Hepatocyte (in vitro differentiated cells): Measurements from ENCODE around the gene PTPRO. TPM values are rescaled to one million over a fixed set of nuclear protein-coding genes. Genes with fewer than 3 reads are reported as not detected.

Experiments
- DNase-seq: peaks from one replicate; pipeline ENCODE4 v3.0.0-alpha.2; 2016; ENCODE audit warnings: low spot score
- H2AFZ ChIP-seq: fragments of 200-600 bp; sonication (generic); 2 replicates; pipeline ENCODE4 v1.6.0; 2016; ENCODE audit warnings: antibody characterized with exemption, mild to moderate bottlenecking
- H3K27ac ChIP-seq: fragments of 200-600 bp; sonication (generic); 2 replicates; pipeline ENCODE4 v1.5.1; 2016; ENCODE audit warnings: mild to moderate bottlenecking
- H3K27me3 ChIP-seq: fragments of 200-600 bp; sonication (generic); 2 replicates; pipeline ENCODE4 v1.6.1; 2016
- H3K36me3 ChIP-seq: fragments of 200-600 bp; sonication (generic); replicated peaks from 2 replicates; pipeline ENCODE4 v1.5.1; 2016; ENCODE audit warnings: low read depth; ENCODE audit not compliant: insufficient read depth
- H3K4me1 ChIP-seq: fragments of 200-600 bp; sonication (generic); 2 replicates; pipeline ENCODE4 v1.5.1; 2016; ENCODE audit warnings: mild to moderate bottlenecking, moderate library complexity; ENCODE audit not compliant: insufficient read depth
- H3K4me2 ChIP-seq: fragments of 200-600 bp; sonication (generic); 2 replicates; pipeline ENCODE4 v1.6.0; 2016
- H3K4me3 ChIP-seq: fragments of 200-600 bp; sonication (generic); 2 replicates; pipeline ENCODE4 v1.5.1; 2016; ENCODE audit warnings: mild to moderate bottlenecking
- H3K79me2 ChIP-seq: fragments of 200-600 bp; sonication (generic); 2 replicates; pipeline ENCODE4 v1.6.0; 2017; ENCODE audit warnings: mild to moderate bottlenecking
- H3K9me2 ChIP-seq: fragments of 200-600 bp; sonication (generic); replicated peaks from 2 replicates; pipeline ENCODE4 v1.6.0; 2017; ENCODE audit warnings: mild to moderate bottlenecking; ENCODE audit not compliant: insufficient read depth
- H3K9me3 ChIP-seq: fragments of 200-600 bp; sonication (generic); 2 replicates; pipeline ENCODE4 v1.5.1; 2016; ENCODE audit warnings: low read depth, mild to moderate bottlenecking
- H4K20me1 ChIP-seq: fragments of 200-600 bp; sonication (generic); 2 replicates; pipeline ENCODE4 v1.6.0; 2016; ENCODE audit warnings: mild to moderate bottlenecking; ENCODE audit not compliant: insufficient read depth, poor library complexity, severe bottlenecking
- EZH2 ChIP-seq: fragments of 200-600 bp; sonication (generic); IDR thresholded peaks from 2 replicates; pipeline ENCODE4 v1.6.1; 2016; ENCODE audit warnings: antibody characterized with exemption, mild to moderate bottlenecking, borderline replicate concordance
- EZH2phosphoT487 ChIP-seq: fragments of 200-600 bp; sonication (generic); IDR thresholded peaks from one replicate; pipeline ENCODE4 v1.6.1; 2018; ENCODE audit warnings: antibody characterized with exemption, mild to moderate bottlenecking, low read depth, moderate library complexity; ENCODE audit not compliant: unreplicated experiment, severe bottlenecking
- WGBS: methylation state at CpG from one replicate; pipeline ENCODE4 v1.1.6; 2016; ENCODE audit warnings: low lambda C conversion rate; ENCODE audit errors: missing lambda C conversion rate; 5-methylcytosine and 5-hydroxymethylcytosine counted together
- polyA plus RNA-seq: library from polyadenylated mRNA; unstranded; fragments of >200 nt; fragmentation: Nextera tagmentation; extraction: Ambion mirVana; gene quantifications from 2 replicates; pipeline ENCODE4 v1.2.1, GENCODE V29; 2016
- total RNA-seq: library from RNA; depleted of rRNA; stranded (reverse); fragments of >200 nt; gene quantifications from 2 replicates; pipeline ENCODE4 v1.2.3, GENCODE V29; 2014
- TF ChIP-seq, protein P1 (sequence below): fragments of 200-600 bp; sonication (generic); IDR thresholded peaks from 2 replicates; pipeline ENCODE4 v1.5.1; 2016; ENCODE audit warnings: antibody characterized with exemption, mild to moderate bottlenecking; ENCODE audit not compliant: poor library complexity

Gene PTPRO
- total and polyA plus RNA-seq, 2 experiments from 2014 or later: 0.60 to 0.65 TPM

- Histone ChIP-seq H3K4me3 (no peak overlapping the region), H3K9me2 (no peaks in the 10 kb centered on the region), H4K20me1 (no peaks in the 10 kb centered on the region), H3K4me2 (no peak overlapping the region), H3K79me2 (no peaks in the 10 kb centered on the region), H2AFZ (no peak overlapping the region), H3K27me3 (no peaks in the 10 kb centered on the region), H3K4me1 (no peaks in the 10 kb centered on the region), H3K36me3 (no peaks in the 10 kb centered on the region), H3K27ac (no peak overlapping the region), H3K9me3 (no peaks in the 10 kb centered on the region)
- 92% methylated on average over 5 of the region's 5 CpGs for whole genome bisulfite sequencing
- no peak for DNase-seq
- TF ChIP-seq EZH2phosphoT487 (no peak), EZH2 (no peak)
- TF ChIP-seq, protein P1, sequence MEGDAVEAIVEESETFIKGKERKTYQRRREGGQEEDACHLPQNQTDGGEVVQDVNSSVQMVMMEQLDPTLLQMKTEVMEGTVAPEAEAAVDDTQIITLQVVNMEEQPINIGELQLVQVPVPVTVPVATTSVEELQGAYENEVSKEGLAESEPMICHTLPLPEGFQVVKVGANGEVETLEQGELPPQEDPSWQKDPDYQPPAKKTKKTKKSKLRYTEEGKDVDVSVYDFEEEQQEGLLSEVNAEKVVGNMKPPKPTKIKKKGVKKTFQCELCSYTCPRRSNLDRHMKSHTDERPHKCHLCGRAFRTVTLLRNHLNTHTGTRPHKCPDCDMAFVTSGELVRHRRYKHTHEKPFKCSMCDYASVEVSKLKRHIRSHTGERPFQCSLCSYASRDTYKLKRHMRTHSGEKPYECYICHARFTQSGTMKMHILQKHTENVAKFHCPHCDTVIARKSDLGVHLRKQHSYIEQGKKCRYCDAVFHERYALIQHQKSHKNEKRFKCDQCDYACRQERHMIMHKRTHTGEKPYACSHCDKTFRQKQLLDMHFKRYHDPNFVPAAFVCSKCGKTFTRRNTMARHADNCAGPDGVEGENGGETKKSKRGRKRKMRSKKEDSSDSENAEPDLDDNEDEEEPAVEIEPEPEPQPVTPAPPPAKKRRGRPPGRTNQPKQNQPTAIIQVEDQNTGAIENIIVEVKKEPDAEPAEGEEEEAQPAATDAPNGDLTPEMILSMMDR: no peak
Measured at GRCh38 chr12:15547063-15547462, 224.8 kb downstream of the PTPRO start.

DNA sequence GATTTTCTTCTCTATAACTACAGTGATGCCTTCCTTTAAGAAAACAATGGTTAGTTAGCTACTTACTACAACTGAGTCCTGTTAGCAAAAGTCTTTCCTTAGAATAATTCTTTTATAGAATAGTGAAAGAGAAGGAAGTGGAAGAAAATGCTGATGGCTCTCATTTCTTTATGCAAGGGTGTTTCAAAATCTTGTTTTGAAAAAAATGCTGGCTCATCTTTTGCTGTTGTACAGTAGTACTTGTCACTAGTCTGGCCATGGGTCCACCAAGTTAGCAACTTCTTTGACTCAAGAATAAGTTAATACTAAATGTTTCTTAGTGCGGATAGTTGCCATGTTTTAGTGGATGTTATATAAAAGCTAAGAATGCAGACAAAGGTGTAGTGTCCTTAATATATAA lies 225.4 kb downstream of the PTPRO start:
- no peak overlapping the region for H3K27ac ChIP-seq
- H3K4me3 ChIP-seq: no peak overlapping the region
- DNase-seq: no peak
- TF ChIP-seq EZH2 (no peak), EZH2phosphoT487 (no peak)
- TF ChIP-seq, protein P1: no peak
- H3K9me2 ChIP-seq: no peaks in the 10 kb centered on the region
- WGBS: 95% methylated on average over 1 of the region's 1 CpG
- no peaks in the 10 kb centered on the region for H4K20me1 ChIP-seq
- H3K4me2 ChIP-seq: no peak overlapping the region
- no peaks in the 10 kb centered on the region for H3K4me1 ChIP-seq
- H2AFZ ChIP-seq: no peak overlapping the region
- no peaks in the 10 kb centered on the region for H3K36me3 ChIP-seq
- no peaks in the 10 kb centered on the region for H3K9me3 ChIP-seq
- no peaks in the 10 kb centered on the region for H3K27me3 ChIP-seq
- H3K79me2 ChIP-seq: no peaks in the 10 kb centered on the region

DNA sequence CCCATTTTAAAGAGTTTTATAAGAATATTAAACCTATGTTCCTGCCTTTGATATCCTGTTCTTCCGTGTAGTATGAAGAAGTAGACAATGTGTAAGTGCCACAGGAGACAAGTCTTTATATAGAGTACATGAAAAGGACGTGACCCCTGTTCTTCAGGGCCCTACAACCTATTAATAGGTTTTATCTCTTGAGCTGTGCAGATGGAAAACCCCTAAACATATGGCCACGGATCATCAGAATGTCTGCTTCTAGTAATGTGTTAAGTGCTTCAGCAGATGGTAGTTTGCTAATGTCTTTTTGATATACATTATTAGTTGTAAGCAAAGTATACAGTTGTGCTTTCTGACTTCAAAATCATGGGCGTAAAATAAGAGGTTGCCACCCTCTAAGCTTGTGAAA lies 228.5 kb downstream of the PTPRO start:
- Histone ChIP-seq H3K9me3 (no peaks in the 10 kb centered on the region), H3K27me3 (no peaks in the 10 kb centered on the region), H3K36me3 (no peaks in the 10 kb centered on the region), H3K79me2 (no peaks in the 10 kb centered on the region), H3K4me1 (no peaks in the 10 kb centered on the region), H3K9me2 (no peaks in the 10 kb centered on the region), H2AFZ (no peak overlapping the region), H3K27ac (no peak overlapping the region), H4K20me1 (no peaks in the 10 kb centered on the region), H3K4me2 (no peak overlapping the region), H3K4me3 (no peak overlapping the region)
- TF ChIP-seq EZH2phosphoT487 (no peak), EZH2 (no peak)
- TF ChIP-seq, protein P1: no peak
- no peak for DNase-seq
- WGBS: 83% methylated on average over 4 of the region's 4 CpGs

DNA sequence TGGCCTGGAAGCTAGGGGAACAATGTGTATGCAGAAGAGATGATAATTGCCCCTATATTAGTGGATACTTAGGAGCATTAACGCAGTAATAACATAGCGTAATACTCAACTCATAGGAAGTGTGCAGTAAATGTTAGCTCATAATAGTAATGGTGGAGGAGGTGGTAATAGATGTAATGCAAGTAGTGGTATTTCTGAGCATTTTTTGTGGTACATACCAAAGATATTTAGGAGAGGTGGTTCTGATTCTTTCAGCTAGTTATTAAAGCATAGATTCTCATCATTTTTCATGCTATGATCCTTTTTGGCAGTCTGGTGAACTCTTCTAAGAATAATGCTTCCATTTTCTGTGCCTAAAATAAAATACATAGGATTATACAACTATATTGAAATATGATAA lies 233.1 kb downstream of the PTPRO start:
- Histone ChIP-seq H3K36me3 (no peaks in the 10 kb centered on the region), H3K9me2 (no peaks in the 10 kb centered on the region)
- 94% methylated on average over 2 of the region's 2 CpGs for WGBS

More for the DNA sequence above, 233.1 kb downstream of the PTPRO start:
- Histone ChIP-seq H3K4me2 (no peak overlapping the region), H4K20me1 (no peaks in the 10 kb centered on the region), H3K27me3 (no peaks in the 10 kb centered on the region), H2AFZ (no peak overlapping the region), H3K4me3 (no peak overlapping the region), H3K9me3 (no peaks in the 10 kb centered on the region), H3K4me1 (no peaks in the 10 kb centered on the region), H3K27ac (no peak overlapping the region), H3K79me2 (no peaks in the 10 kb centered on the region)
- no peak for DNase-seq
- TF ChIP-seq, protein P1: no peak
- TF ChIP-seq EZH2phosphoT487: no peak
